ENCODE data around the gene TBC1D1. TPM values are rescaled to one million over a fixed set of nuclear protein-coding genes. Genes with fewer than 3 reads are reported as not detected.

The TBC1D1 gene
- total RNA-seq, 1 experiment from 2014 or later, result 56.0 TPM

DNA sequence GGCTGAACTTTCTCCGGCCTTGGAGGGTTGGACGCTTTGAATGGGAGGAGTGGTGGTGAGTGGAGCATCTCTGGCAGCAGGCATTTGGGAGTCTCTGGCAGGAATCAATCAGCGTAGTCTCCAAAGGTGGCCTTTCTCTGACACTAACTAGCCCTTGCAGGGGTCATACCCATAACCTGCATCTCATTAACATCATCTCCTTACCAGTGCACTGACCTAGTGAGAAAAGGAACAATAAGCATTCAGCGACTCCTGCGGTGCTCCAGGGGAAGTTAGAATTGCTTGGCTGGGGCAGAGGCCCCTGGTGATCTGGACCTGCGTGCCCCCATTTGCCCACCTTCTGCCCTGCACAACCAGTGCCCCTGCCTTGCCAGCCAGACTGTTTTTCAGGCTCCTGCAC is 231.2 kb downstream of the TBC1D1 start:
- in situ Hi-C loops (cut with HindIII; ENCODE audit: low pct_unique_long_range_greater_than_20kb, low sequenced_read_pairs), result no loop called here

DNA sequence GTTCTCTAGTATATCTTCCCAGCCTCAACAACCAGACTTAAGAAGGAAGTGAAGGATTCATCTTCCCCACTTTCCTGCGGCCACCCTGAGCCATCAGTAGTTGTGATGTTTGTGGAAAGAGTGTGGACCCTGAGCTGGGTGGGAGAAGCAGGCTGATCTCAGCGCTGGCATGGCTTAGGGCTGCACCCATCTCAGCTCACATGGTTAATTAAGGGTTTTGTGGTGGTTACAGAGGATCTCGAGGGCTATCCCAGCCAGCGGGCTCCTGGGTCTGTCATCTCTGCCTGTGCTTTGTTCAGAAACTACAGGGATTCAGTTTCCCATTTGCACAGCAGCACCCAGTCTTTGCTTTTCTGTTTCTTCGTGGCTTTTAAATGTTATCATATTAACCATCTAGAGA is 232.7 kb downstream of the TBC1D1 start:
- CTCF ChIA-PET, result no interaction called here
- H3K36me3 ChIP-seq (ENCODE audit: control insufficient read depth, insufficient read depth, low read length), result no peaks in the 10 kb centered on the region
- no peaks in the 10 kb centered on the region for H3K9me3 ChIP-seq (ENCODE audit: control insufficient read depth, insufficient read depth, low read depth, low read length)
- in situ Hi-C loops (cut with HindIII; ENCODE audit: low pct_unique_long_range_greater_than_20kb, low sequenced_read_pairs) (no loop called here), intact Hi-C loops (cut with micrococcal nuclease; ENCODE audit: unreplicated experiment) (no loop called here)
- no peak for ATAC-seq
- POLR2A ChIA-PET, result no interaction called here
- DNase-seq (ENCODE audit: low read depth, low spot score), result no peak
- BruUV-seq (replicated peaks), result no TSS peak
- no peak overlapping the region for H3K27ac ChIP-seq (ENCODE audit: low read length)
- H3K4me3 ChIP-seq (ENCODE audit: low read depth in 2 of 2, low read length in 2 of 2), result no peak overlapping the region
- no peaks in the 10 kb centered on the region for H3K27me3 ChIP-seq (ENCODE audit: control insufficient read depth, insufficient read depth, low read length)
- TF ChIP-seq, protein P1, sequence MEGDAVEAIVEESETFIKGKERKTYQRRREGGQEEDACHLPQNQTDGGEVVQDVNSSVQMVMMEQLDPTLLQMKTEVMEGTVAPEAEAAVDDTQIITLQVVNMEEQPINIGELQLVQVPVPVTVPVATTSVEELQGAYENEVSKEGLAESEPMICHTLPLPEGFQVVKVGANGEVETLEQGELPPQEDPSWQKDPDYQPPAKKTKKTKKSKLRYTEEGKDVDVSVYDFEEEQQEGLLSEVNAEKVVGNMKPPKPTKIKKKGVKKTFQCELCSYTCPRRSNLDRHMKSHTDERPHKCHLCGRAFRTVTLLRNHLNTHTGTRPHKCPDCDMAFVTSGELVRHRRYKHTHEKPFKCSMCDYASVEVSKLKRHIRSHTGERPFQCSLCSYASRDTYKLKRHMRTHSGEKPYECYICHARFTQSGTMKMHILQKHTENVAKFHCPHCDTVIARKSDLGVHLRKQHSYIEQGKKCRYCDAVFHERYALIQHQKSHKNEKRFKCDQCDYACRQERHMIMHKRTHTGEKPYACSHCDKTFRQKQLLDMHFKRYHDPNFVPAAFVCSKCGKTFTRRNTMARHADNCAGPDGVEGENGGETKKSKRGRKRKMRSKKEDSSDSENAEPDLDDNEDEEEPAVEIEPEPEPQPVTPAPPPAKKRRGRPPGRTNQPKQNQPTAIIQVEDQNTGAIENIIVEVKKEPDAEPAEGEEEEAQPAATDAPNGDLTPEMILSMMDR (IDR thresholded peaks at IDR 0.05), result no peak
- TF ChIP-seq SIN3A (IDR thresholded peaks at IDR 0.05; ENCODE audit: borderline replicate concordance, insufficient read depth, low read depth, low read length) (no peak), TCF7L2 (IDR thresholded peaks at IDR 0.05; ENCODE audit: low read depth, low read length) (no peak), POLR2AphosphoS5 (IDR thresholded peaks at IDR 0.05; ENCODE audit: low read depth, low read length) (no peak)
- TF ChIP-seq, protein P2, sequence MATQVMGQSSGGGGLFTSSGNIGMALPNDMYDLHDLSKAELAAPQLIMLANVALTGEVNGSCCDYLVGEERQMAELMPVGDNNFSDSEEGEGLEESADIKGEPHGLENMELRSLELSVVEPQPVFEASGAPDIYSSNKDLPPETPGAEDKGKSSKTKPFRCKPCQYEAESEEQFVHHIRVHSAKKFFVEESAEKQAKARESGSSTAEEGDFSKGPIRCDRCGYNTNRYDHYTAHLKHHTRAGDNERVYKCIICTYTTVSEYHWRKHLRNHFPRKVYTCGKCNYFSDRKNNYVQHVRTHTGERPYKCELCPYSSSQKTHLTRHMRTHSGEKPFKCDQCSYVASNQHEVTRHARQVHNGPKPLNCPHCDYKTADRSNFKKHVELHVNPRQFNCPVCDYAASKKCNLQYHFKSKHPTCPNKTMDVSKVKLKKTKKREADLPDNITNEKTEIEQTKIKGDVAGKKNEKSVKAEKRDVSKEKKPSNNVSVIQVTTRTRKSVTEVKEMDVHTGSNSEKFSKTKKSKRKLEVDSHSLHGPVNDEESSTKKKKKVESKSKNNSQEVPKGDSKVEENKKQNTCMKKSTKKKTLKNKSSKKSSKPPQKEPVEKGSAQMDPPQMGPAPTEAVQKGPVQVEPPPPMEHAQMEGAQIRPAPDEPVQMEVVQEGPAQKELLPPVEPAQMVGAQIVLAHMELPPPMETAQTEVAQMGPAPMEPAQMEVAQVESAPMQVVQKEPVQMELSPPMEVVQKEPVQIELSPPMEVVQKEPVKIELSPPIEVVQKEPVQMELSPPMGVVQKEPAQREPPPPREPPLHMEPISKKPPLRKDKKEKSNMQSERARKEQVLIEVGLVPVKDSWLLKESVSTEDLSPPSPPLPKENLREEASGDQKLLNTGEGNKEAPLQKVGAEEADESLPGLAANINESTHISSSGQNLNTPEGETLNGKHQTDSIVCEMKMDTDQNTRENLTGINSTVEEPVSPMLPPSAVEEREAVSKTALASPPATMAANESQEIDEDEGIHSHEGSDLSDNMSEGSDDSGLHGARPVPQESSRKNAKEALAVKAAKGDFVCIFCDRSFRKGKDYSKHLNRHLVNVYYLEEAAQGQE (IDR thresholded peaks at IDR 0.05; ENCODE audit: insufficient read depth in 1 of 2, low read depth in 2 of 2, low read length in 1 of 2), result no peak
- H3K4me1 ChIP-seq (ENCODE audit: control insufficient read depth, insufficient read depth, low read length), result no peaks in the 10 kb centered on the region

More for the DNA sequence above, 231.2 kb downstream of the TBC1D1 start:
- no peaks in the 10 kb centered on the region for H3K9me3 ChIP-seq (ENCODE audit: control insufficient read depth, insufficient read depth, low read depth, low read length)
- no TSS peak for BruUV-seq (replicated peaks)
- TF ChIP-seq SIN3A (IDR thresholded peaks at IDR 0.05; ENCODE audit: borderline replicate concordance, insufficient read depth, low read depth, low read length) (no peak), TCF7L2 (IDR thresholded peaks at IDR 0.05; ENCODE audit: low read depth, low read length) (no peak), POLR2AphosphoS5 (IDR thresholded peaks at IDR 0.05; ENCODE audit: low read depth, low read length) (no peak)
- TF ChIP-seq, protein P1 (IDR thresholded peaks at IDR 0.05), result no peak
- TF ChIP-seq, protein P2 (IDR thresholded peaks at IDR 0.05; ENCODE audit: insufficient read depth in 1 of 2, low read depth in 2 of 2, low read length in 1 of 2), result no peak
- intact Hi-C loops (cut with micrococcal nuclease; ENCODE audit: unreplicated experiment), result no loop called here
- CTCF ChIA-PET, result no interaction called here
- H3K27ac ChIP-seq (ENCODE audit: low read length), result no peak overlapping the region
- H3K4me1 ChIP-seq (ENCODE audit: control insufficient read depth, insufficient read depth, low read length), result no peaks in the 10 kb centered on the region
- no peaks in the 10 kb centered on the region for H3K27me3 ChIP-seq (ENCODE audit: control insufficient read depth, insufficient read depth, low read length)
- POLR2A ChIA-PET, result no interaction called here
- no peak for ATAC-seq
- no peak for DNase-seq (ENCODE audit: low read depth, low spot score)
- H3K4me3 ChIP-seq (ENCODE audit: low read depth in 2 of 2, low read length in 2 of 2), result no peak overlapping the region
- H3K36me3 ChIP-seq (ENCODE audit: control insufficient read depth, insufficient read depth, low read length), result no peaks in the 10 kb centered on the region
